GM18505 (cell line): ENCODE results near the gene GSTM5.
A peak's percentile ranks its signal among the peaks of the same experiment; 100 is the strongest.
"Not testable (repeated sequence)": the region's sequence is repeated elsewhere in the genome, so short reads cannot be mapped to it uniquely, and the experiment has no call there.

Experiments
- ATAC-seq: cut with Tn5 transposase; IDR thresholded peaks from one replicate; pipeline ENCODE4 v1.9.1; 2021; ENCODE audit not compliant: unreplicated experiment
- POLR2A ChIP-seq: IDR thresholded peaks from 4 replicates; pipeline ENCODE4 v1.6.1; 2011; ENCODE audit warnings: borderline replicate concordance; ENCODE audit not compliant: insufficient read depth, insufficient read length; ENCODE audit errors: extremely low read depth

Gene GSTM5

GRCh38 chr1:109728870-109729269 lies 16.8 kb downstream of the GSTM5 start:
- no peak for TF ChIP-seq POLR2A
- ATAC-seq = no peak

GRCh38 chr1:109730666-109731065 lies 18.6 kb downstream of the GSTM5 start:
- TF ChIP-seq POLR2A = no peak
- no peak for ATAC-seq

GRCh38 chr1:109732390-109732881 lies 20.4 kb downstream of the GSTM5 start:
- no peak for ATAC-seq
- TF ChIP-seq POLR2A = no peak

GRCh38 chr1:109733236-109733870 lies 21.3 kb downstream of the GSTM5 start:
- no peak for ATAC-seq
- no peak for TF ChIP-seq POLR2A

GRCh38 chr1:109739738-109740614 lies 27.9 kb downstream of the GSTM5 start:
- peak; percentile 70 for ATAC-seq
- peak; percentile 55 for TF ChIP-seq POLR2A

GRCh38 chr1:109740615-109741373 lies 28.7 kb downstream of the GSTM5 start, which contains the start of gene GSTM3:
Gene GSTM3, minus strand, starts transcription at chr1:109741038. Its CDS starts 751 bp downstream, at chr1:109740287.
- ATAC-seq = no peak

GRCh38 chr1:109748311-109748710 lies 36.3 kb downstream of the GSTM5 start:
- not testable (repeated sequence) for ATAC-seq

More at GRCh38 chr1:109740615-109741373, 28.7 kb downstream of the GSTM5 start, which contains the start of gene GSTM3:
- TF ChIP-seq POLR2A = no peak

- TF ChIP-seq POLR2A = no peak
- ATAC-seq = no peak
Measured at GRCh38 chr1:109749221-109749620, 37.2 kb downstream of the GSTM5 start.

GRCh38 chr1:109750241-109750882 lies 38.3 kb downstream of the GSTM5 start:
- TF ChIP-seq POLR2A = no peak
- ATAC-seq = no peak

- no peak for TF ChIP-seq POLR2A
- ATAC-seq = no peak
Measured at GRCh38 chr1:109750920-109751319, 38.9 kb downstream of the GSTM5 start.

GRCh38 chr1:109751531-109752260 lies 39.6 kb downstream of the GSTM5 start:
- no peak for ATAC-seq
- no peak for TF ChIP-seq POLR2A

- TF ChIP-seq POLR2A = no peak
- ATAC-seq = no peak
Measured at GRCh38 chr1:109754738-109755137, 42.7 kb downstream of the GSTM5 start.

- not testable (repeated sequence) for ATAC-seq
Measured at GRCh38 chr1:109756325-109756724, 44.3 kb downstream of the GSTM5 start.
